Effector memory CD8-positive, alpha-beta T cell (primary cell): ENCODE data around the gene SLC6A16.
"Not testable (repeated sequence)": the region's sequence is repeated elsewhere in the genome, so short reads cannot be mapped to it uniquely, and the experiment has no call there.

ENCODE experiments used
- ATAC-seq: fragments of 150-1000 bp; cut with Tn5 transposase; replicated peaks from 2 replicates; pipeline ENCODE4 v1.10.0; 2021; ENCODE audit warnings: mild to moderate bottlenecking, moderate library complexity
- DNase-seq, 3 experiments: peaks; one replicate each; pipeline ENCODE4 v3.0.0; 2021
- H3K27ac Mint-ChIP-seq, 2 donors: one replicate each; pipeline ENCODE4 v1.8.0; 2022; ENCODE audit warnings: mild to moderate bottlenecking in 2 of 2, mixed read lengths in 2 of 2, moderate library complexity in 2 of 2
- H3K27me3 Mint-ChIP-seq, 2 donors: one replicate each; pipeline ENCODE4 v1.8.0; 2022; ENCODE audit warnings: mixed read lengths in 2 of 2
- H3K36me3 Mint-ChIP-seq: one replicate; pipeline ENCODE4 v1.8.0; 2022; ENCODE audit warnings: mild to moderate bottlenecking, moderate library complexity, mixed read lengths; ENCODE audit not compliant: insufficient read depth
- H3K4me1 Mint-ChIP-seq, 2 donors: one replicate each; pipeline ENCODE4 v1.8.0; 2022; ENCODE audit warnings: low read depth in 2 of 2, mixed read lengths in 2 of 2
- H3K4me3 Mint-ChIP-seq, 2 donors: one replicate each; pipeline ENCODE4 v1.8.0; 2022; ENCODE audit warnings: mild to moderate bottlenecking in 2 of 2, mixed read lengths in 2 of 2, moderate library complexity in 2 of 2
- H3K9me3 Mint-ChIP-seq, 2 donors: one replicate each; pipeline ENCODE4 v1.8.0; 2022; ENCODE audit warnings: mixed read lengths in 2 of 2

The SLC6A16 gene

DNA sequence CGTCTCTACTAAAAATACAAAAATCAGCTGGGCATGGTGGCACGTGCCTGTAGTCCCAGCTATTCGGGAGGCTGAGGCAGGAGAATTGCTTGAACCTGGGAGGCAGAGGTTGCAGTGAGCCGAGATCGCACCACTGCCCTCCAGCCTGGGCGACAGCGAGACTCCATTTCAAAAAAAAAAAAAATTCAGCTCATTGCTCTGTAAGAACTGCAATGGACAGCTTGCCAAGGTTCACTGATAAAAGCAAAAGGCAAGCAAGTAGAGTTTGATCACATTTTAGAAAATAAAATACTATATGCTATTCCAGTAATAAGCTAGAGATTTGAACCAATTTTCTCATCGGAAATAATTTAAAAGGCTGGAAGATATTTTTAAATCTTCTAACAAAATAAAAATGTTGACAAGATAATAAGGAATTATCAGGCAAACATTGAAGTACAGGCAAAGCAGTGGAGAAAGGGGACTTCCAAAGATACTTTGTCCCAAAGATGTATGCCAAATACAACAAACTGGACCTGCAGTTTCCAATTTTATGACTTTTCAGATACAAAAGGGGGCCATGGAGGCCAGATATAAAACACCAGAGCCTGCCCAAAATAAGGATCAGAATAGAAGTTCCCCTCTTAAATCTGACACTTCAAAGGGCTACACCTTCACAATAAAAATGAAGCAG is 29.6 kb downstream of the SLC6A16 start:
- H3K9me3 Mint-ChIP-seq = no peaks in the 10 kb centered on the region
- H3K27ac Mint-ChIP-seq = no peak overlapping the region
- ATAC-seq (no peak), DNase-seq (no peak)
- no peaks in the 10 kb centered on the region for H3K36me3 Mint-ChIP-seq
- no peak overlapping the region for H3K4me3 Mint-ChIP-seq
- H3K4me1 Mint-ChIP-seq = peaks cover 0 to 2% of the 10 kb centered on the region in 2 donors
- H3K27me3 Mint-ChIP-seq = no peaks in the 10 kb centered on the region

DNA sequence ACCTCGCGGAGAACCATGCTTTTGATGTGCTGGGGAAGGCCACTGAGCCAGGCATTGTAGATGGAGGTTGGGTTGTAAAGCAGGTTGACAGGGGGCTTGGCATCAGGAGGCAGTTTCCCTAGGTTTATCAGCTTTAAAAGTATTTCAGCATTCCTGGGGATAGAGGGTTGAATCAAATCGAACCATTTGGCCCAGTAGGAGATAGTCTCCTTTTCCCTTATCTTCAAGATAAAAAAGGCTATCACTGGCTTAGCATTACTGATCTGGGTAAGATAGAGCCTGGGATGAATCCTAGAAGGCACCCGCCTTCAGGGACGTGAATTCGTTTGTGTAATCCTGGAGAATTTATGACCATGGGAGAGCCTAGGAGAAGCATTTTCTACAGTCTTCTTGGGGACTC is 30.6 kb downstream of the SLC6A16 start:
- H3K36me3 Mint-ChIP-seq = no peaks in the 10 kb centered on the region
- H3K4me3 Mint-ChIP-seq = no peak overlapping the region
- ATAC-seq (no peak), DNase-seq (no peak)
- H3K27me3 Mint-ChIP-seq = no peaks in the 10 kb centered on the region
- no peaks in the 10 kb centered on the region for H3K4me1 Mint-ChIP-seq
- no peak overlapping the region for H3K27ac Mint-ChIP-seq
- H3K9me3 Mint-ChIP-seq = no peaks in the 10 kb centered on the region

DNA sequence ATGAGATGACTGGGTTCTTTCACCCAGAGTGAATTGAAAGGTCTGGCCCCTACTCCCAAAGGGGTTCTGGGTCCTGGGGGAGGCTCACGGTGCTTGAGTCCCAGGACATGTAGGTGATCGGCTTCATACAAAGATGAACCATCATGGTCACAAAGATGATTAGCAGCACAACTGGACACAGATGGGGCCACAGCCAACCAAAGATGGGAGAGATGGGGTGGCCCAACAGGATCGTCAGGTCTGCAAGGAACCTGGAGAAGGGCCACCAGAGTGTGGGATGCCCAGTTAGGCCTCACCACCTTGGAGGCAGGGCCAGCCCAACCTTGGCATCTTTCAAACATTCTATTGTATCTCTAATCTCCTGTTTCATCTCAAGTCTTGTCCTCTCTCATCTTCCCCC is 34.5 kb downstream of the SLC6A16 start:
- H3K27me3 Mint-ChIP-seq = no peaks in the 10 kb centered on the region
- no peak overlapping the region for H3K27ac Mint-ChIP-seq
- DNase-seq (no peak), ATAC-seq (no peak)
- H3K4me3 Mint-ChIP-seq = no peak overlapping the region
- H3K36me3 Mint-ChIP-seq = no peaks in the 10 kb centered on the region
- H3K9me3 Mint-ChIP-seq = no peaks in the 10 kb centered on the region
- no peaks in the 10 kb centered on the region for H3K4me1 Mint-ChIP-seq

DNA sequence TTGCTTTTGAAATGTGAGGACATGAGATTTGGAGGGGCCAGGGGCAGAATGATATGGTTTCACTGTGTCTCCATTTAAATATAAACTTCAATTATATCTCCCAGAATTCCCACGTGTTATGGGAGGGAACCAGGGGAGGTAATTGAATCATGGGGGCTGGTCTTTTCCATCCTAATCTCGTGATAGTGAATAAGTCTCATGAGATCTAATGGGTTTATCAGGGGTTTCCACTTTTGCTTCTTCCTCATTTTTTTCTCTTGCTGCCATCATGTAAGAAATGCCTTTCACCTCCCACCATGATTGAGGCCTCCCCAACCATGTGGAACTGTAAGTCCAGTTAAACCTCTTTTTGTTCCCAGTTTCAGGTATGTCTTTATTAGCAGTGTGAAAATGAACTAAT is 35.7 kb downstream of the SLC6A16 start:
- H3K4me1 Mint-ChIP-seq, DNase-seq, H3K36me3 Mint-ChIP-seq, H3K27ac Mint-ChIP-seq, ATAC-seq, H3K4me3 Mint-ChIP-seq, H3K27me3 Mint-ChIP-seq, H3K9me3 Mint-ChIP-seq: not testable (repeated sequence)

DNA sequence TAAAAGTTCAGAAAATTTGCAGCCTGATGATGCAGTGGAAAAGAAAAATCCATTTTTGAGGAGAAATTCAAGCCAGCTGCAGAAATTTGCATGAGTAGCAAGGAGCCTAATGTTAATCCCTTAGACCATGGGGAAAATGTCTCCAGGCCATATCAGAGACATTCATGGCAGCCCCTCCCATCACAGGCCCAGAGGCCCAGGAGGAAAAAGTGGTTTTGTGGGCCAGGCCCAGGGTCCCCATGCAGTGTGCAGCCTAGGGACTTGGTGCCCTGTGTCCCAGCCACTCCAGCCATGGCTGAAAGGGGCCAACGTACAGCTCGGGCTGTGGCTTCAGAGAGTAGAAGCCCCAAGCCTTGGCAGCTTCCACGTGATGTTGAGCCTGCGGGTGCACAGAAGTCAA is 36.8 kb downstream of the SLC6A16 start:
- not testable (repeated sequence) for H3K36me3 Mint-ChIP-seq, H3K27me3 Mint-ChIP-seq, H3K9me3 Mint-ChIP-seq, H3K4me1 Mint-ChIP-seq, DNase-seq, ATAC-seq, H3K4me3 Mint-ChIP-seq, H3K27ac Mint-ChIP-seq

DNA sequence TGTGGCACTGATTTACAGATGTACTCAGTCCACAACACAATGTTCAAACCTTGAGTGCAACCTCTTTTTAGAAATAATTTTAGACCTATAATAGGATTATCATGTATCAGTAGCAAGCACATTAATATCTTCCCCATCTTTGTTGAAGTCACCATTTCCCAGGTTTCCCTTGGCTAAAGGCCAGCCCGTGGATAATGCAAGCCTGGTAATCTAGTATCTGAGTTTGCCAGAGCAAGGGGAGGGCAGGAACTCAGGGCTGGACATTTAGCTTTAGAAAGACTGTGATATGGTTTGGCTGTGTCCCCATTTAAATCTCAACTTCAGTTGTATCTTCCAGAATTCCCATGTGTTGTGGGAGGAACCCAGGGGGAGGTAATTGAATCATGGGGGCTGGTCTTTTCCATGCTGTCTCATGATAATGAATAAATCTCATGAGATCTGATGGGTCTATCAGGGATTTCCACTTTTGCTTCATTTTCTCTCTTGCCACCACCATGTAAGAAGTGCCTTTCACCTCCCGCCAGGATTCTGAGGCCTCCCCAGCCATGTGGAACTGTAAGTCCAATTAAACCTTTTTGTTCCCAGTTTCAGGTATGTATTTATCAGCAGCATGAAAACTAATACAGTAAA is 37.7 kb downstream of the SLC6A16 start:
- DNase-seq = no peak
- no peak for ATAC-seq
- peaks cover 5 to 10% of the 10 kb centered on the region in 2 donors for H3K27me3 Mint-ChIP-seq
- H3K9me3 Mint-ChIP-seq = no peaks in the 10 kb centered on the region
- H3K36me3 Mint-ChIP-seq = no peaks in the 10 kb centered on the region
- H3K4me1 Mint-ChIP-seq = no peaks in the 10 kb centered on the region
- no peak overlapping the region for H3K4me3 Mint-ChIP-seq
- no peak overlapping the region for H3K27ac Mint-ChIP-seq

DNA sequence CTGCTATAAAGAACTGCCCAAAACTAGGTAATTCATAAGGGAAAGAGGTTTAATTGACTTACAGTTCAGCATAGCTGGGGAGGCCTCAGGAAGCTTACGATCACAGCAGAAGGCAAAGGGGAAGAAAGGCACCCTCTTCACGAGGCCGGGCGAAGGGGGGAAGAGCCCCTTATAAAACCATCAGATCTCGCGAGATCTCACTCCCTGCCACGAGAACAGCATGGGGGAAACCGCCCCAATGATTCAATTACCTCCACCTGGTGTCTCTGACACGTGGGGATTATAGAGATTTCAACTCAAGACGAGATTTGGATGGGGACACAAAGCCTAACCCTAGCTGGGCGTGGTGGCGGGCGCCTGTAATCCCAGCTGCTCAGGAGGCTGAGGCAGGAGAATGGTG is 42.8 kb downstream of the SLC6A16 start:
- DNase-seq (no peak), ATAC-seq (no peak)
- H3K27ac Mint-ChIP-seq = no peak overlapping the region
- no peaks in the 10 kb centered on the region for H3K4me1 Mint-ChIP-seq
- no peaks in the 10 kb centered on the region for H3K36me3 Mint-ChIP-seq
- H3K4me3 Mint-ChIP-seq = no peak overlapping the region
- no peaks in the 10 kb centered on the region for H3K9me3 Mint-ChIP-seq
- peaks cover 16 to 44% of the 10 kb centered on the region in 2 donors for H3K27me3 Mint-ChIP-seq

DNA sequence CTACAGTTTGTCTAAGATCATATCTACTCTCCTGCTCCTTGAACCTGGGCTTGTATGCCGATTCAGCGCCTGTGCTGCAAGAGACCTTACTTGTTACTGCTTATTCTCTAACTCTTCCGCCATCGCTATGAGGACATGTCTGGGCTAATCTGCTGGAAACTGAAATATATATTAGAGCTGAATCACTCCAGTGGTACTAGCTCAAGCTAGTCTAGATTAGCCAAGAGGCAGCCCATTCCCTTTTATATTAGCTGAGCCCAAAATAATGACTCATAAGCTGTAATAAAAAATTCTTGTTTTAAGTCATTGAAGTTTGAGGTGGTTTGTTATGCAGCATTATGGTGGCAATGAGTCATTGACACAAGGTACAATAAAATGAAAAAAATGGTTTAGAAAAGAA is 52.8 kb downstream of the SLC6A16 start:
- Mint-ChIP-seq H3K27ac (no peak overlapping the region), H3K36me3 (no peaks in the 10 kb centered on the region), H3K4me1 (no peaks in the 10 kb centered on the region), H3K27me3 (peaks cover 16 to 27% of the 10 kb centered on the region in 2 donors), H3K4me3 (no peak overlapping the region), H3K9me3 (peaks cover 0 to 1% of the 10 kb centered on the region in 2 donors)
- no peak for DNase-seq
- ATAC-seq = no peak

DNA sequence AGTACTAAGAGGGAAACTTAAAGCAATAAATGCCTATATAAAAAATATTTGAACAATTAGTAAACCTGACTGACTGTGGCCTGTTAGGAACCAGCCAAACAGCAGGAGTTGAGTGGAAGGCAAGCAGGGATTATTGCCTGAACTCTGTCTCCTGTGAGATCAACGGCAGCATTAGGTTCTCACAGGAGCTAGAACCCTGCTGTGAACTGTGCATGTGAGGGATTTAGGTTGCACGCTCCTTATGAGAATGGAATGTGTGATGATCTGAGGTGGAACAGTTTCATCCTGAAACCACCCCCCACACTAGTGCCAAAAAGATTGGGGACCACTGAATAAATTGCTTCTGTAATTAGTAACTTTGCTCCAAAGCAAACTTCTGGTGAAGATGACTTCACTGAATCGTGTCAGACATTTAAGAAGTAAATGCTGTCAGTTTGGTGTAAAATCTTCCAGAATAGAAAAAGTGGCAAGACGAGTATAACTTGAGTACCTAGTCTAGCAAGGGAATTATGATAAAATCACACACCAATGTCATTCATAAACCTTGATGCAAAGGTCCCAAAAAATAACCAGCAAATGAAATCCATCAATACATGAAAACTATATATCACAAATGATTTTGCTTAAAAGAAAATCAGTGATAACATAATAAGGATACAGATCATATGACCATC is 53.8 kb downstream of the SLC6A16 start:
- Mint-ChIP-seq H3K36me3 (peaks cover 1% of the 10 kb centered on the region), H3K4me1 (no peaks in the 10 kb centered on the region), H3K27me3 (peaks cover 16 to 27% of the 10 kb centered on the region in 2 donors), H3K4me3 (no peak overlapping the region), H3K9me3 (peaks cover 0 to 7% of the 10 kb centered on the region in 2 donors), H3K27ac (no peak overlapping the region)
- ATAC-seq = no peak
- DNase-seq = no peak

DNA sequence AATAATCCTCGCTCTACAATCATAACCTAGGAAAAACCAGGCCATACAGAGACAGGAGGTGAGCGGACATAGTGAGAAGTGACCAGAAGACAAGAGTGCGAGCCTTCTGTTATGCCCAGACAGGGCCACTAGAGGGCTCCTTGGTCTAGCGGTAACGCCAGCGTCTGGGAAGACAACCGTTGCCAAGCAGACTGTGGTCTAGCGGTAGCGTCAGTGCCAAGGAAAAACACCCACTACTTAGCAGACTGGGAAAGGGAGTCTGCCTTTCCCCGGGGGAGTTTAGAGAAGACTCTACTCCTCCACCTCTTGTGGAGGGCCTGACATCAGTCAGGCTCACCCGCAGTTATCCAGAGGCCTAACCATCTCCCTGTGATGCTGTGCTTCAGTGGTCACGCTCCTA is 58.6 kb downstream of the SLC6A16 start:
- H3K4me1 Mint-ChIP-seq, H3K9me3 Mint-ChIP-seq, H3K36me3 Mint-ChIP-seq, ATAC-seq, H3K4me3 Mint-ChIP-seq, H3K27ac Mint-ChIP-seq: not testable (repeated sequence)
- peaks cover 14 to 16% of the 10 kb centered on the region in 2 donors for H3K27me3 Mint-ChIP-seq
- peak; percentile 20 to 41 (median 28) for DNase-seq

DNA sequence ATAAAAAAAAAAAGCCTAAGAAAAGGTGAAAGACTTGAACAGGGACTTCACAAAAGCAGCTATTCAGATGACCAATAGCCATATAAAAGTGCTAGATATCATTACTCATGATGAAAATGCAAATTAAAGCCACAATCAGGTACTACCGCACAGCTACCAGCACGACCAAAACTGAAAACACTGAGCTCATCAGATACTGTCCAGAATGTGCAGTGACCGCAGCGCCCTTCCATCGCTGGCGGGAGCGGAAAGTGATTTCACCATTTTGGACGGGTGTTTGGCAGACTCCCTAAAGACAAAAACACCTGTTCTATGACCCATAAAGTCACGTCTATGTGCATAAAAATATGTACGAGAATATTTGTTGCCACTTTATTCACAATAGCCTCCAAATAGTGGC is 60.7 kb downstream of the SLC6A16 start:
- no peak overlapping the region for H3K27ac Mint-ChIP-seq
- peaks cover 2 to 7% of the 10 kb centered on the region in 2 donors for H3K9me3 Mint-ChIP-seq

DNA sequence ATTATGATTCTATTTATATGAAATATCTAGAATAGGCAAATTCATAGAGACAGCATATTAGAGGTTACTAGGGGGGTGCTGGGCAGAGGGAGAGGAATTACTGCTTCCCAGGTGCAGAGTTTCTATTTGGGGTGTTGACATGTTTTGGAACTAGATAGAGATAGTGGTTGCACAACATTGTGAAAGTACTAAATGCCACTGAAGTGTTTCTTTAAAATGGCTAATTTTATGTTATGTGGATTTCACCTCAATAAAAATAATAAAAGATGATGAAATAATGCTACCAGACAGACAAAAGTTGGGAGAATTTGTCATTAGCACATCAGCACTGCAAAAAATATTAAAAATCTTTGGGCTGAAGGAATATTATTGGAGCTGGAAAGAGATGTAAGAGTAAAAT is 63.4 kb downstream of the SLC6A16 start:
- DNase-seq (no peak), ATAC-seq (no peak)
- peaks cover 5 to 8% of the 10 kb centered on the region in 2 donors for H3K9me3 Mint-ChIP-seq
- H3K4me3 Mint-ChIP-seq = no peak overlapping the region
- no peak overlapping the region for H3K27ac Mint-ChIP-seq
- peaks cover 46 to 50% of the 10 kb centered on the region in 2 donors for H3K27me3 Mint-ChIP-seq
- H3K36me3 Mint-ChIP-seq = peaks cover 6% of the 10 kb centered on the region
- H3K4me1 Mint-ChIP-seq = no peaks in the 10 kb centered on the region

More for the DNA sequence above, 60.7 kb downstream of the SLC6A16 start:
- ATAC-seq = no peak
- H3K4me1 Mint-ChIP-seq = no peaks in the 10 kb centered on the region
- no peak overlapping the region for H3K4me3 Mint-ChIP-seq
- peaks cover 30 to 32% of the 10 kb centered on the region in 2 donors for H3K27me3 Mint-ChIP-seq
- peaks cover 2% of the 10 kb centered on the region for H3K36me3 Mint-ChIP-seq
- DNase-seq = no peak

DNA sequence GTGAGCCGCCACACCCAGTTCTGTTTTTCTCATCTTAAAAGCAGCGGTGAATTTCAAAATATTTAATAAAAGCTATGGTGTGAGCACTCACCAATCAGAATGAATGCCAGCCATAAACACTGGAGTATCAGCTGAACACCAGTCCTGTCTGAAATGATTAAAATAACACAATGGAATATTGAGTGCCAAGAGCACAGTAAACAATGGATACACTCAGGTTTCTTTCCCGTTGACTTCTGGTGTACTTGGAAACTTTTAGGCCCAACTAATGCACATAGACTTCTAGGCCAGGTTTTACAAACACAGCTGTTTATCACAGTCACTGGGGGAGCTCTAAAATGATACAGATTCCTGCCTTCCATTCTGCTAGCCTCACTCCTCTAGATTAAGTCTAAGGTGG is 68.3 kb downstream of the SLC6A16 start:
- DNase-seq (no peak), ATAC-seq (no peak)
- H3K4me1 Mint-ChIP-seq = no peaks in the 10 kb centered on the region
- no peak overlapping the region for H3K27ac Mint-ChIP-seq
- H3K4me3 Mint-ChIP-seq = no peak overlapping the region
- H3K27me3 Mint-ChIP-seq = peaks cover 69 to 77% of the 10 kb centered on the region in 2 donors
- peaks cover 5 to 7% of the 10 kb centered on the region in 2 donors for H3K9me3 Mint-ChIP-seq
- peaks cover 3% of the 10 kb centered on the region for H3K36me3 Mint-ChIP-seq

DNA sequence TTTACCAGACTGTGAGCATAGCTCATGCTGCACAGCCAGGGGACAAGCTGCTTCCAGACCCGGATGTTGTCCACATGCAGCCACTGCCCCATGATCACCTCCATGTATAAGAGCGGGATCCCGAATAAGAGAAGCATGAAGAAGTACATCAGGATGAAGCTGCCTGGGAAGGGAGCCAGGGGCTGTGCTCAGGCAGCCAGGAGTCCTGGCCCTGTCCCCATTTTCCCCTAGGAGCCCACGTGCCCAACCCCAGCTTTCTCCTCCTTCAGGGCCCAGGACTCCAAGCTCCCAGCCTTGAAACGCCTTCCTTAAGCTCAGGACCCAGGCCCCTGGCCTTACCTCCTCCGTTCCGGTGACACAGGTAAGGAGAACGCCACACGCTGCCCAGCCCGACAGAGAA is 69.3 kb downstream of the SLC6A16 start:
- peaks cover 5 to 7% of the 10 kb centered on the region in 2 donors for H3K9me3 Mint-ChIP-seq
- no peaks in the 10 kb centered on the region for H3K4me1 Mint-ChIP-seq
- H3K27ac Mint-ChIP-seq = no peak overlapping the region
- peaks cover 72 to 80% of the 10 kb centered on the region in 2 donors for H3K27me3 Mint-ChIP-seq
- no peak overlapping the region for H3K4me3 Mint-ChIP-seq
- no peak for DNase-seq
- ATAC-seq = no peak
- H3K36me3 Mint-ChIP-seq = peaks cover 3% of the 10 kb centered on the region
